HG03064 (cell line): ENCODE results near the gene CLEC11A.
"Not testable (repeated sequence)": the region's sequence is repeated elsewhere in the genome, so short reads cannot be mapped to it uniquely, and the experiment has no call there.

ENCODE experiments used
- ATAC-seq: cut with Tn5 transposase; IDR thresholded peaks from one replicate; pipeline ENCODE4 v1.9.1; 2021; ENCODE audit warnings: low read depth; ENCODE audit not compliant: unreplicated experiment

CLEC11A gene

GRCh38 chr19:50721441-50722137, 1.6 kb upstream of the CLEC11A start:
- ATAC-seq: no peak

- no peak for ATAC-seq
Measured at GRCh38 chr19:50722201-50723013, 757 bp upstream of the CLEC11A start.

- ATAC-seq: no peak
Measured at GRCh38 chr19:50723735-50724521, 764 bp downstream of the CLEC11A start.

GRCh38 chr19:50724522-50725217, 1.5 kb downstream of the CLEC11A start:
- peak; percentile 66 for ATAC-seq

GRCh38 chr19:50725218-50725910, 2.2 kb downstream of the CLEC11A start:
- peak; percentile 8 for ATAC-seq

- no peak for ATAC-seq
Measured at GRCh38 chr19:50725911-50726230, 2.7 kb downstream of the CLEC11A start.

GRCh38 chr19:50728084-50728737, 5.0 kb downstream of the CLEC11A start:
- ATAC-seq: no peak

- no peak for ATAC-seq
Measured at GRCh38 chr19:50729894-50730293, 6.7 kb downstream of the CLEC11A start.

- ATAC-seq: no peak
Measured at GRCh38 chr19:50735869-50736268, 12.7 kb downstream of the CLEC11A start.

GRCh38 chr19:50736338-50736737, 13.2 kb downstream of the CLEC11A start:
- ATAC-seq: no peak

GRCh38 chr19:50739132-50739913, 16.2 kb downstream of the CLEC11A start:
- ATAC-seq: no peak

- ATAC-seq: no peak
Measured at GRCh38 chr19:50739914-50740426, 16.8 kb downstream of the CLEC11A start.

- no peak for ATAC-seq
Measured at GRCh38 chr19:50741179-50741933, 18.2 kb downstream of the CLEC11A start.

GRCh38 chr19:50743537-50743936, 20.4 kb downstream of the CLEC11A start:
- ATAC-seq: no peak

GRCh38 chr19:50745221-50745620, 22.1 kb downstream of the CLEC11A start:
- ATAC-seq: no peak

GRCh38 chr19:50747141-50747540, 24.0 kb downstream of the CLEC11A start:
- not testable (repeated sequence) for ATAC-seq

GRCh38 chr19:50749490-50749889, 26.3 kb downstream of the CLEC11A start:
- ATAC-seq: no peak

- ATAC-seq: no peak
Measured at GRCh38 chr19:50750010-50750409, 26.8 kb downstream of the CLEC11A start.
